NCI-H2196 treated with DMSO at 0.1 percent for 48 hours (cell line): ENCODE measurements around the gene SAP25.
A peak's percentile ranks its signal among the peaks of the same experiment; 100 is the strongest.

Experiments used
- DNase-seq: peaks from one replicate; lab custom pipeline; 2025; ENCODE audit not compliant: unreplicated experiment; lab: John Stamatoyannopoulos, UW

The SAP25 gene

DNA sequence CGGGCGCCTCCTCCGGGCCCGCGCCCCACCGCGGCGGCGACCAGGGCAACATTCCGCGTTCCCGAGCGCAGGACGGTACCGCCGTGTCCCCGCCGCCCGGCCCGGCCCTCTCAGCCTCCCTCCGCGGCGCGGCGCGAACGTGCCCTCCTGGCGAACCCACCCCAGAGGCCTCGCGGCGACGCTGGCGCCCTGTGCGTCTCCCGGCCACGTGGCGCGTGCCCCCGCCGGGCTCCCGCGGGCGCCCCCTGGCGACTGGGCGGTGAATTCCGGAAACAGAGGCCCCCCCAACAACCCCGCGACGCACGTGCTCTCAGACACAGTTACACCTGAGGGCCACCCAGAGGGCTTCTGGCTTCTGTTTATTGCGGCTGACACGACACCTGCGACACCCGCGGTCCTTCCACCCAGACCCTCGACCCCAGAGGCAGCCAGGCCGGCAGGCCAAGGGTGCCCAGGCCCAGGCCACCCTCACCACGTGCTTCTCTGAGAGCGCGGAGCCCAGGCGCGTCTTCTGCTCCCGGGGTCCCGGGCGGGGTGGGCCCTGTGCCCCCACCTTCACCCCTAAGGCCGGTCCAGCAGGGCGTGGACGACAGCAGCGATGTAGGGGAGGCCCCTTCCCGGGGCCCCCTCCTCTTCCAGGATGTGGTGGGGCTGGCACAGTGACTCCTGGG is at the start of gene SAP25:
TSS of gene SAP25 (minus strand) at position 210 of the 671 bp plus-strand sequence. CDS start at position 52, 158 bp downstream.
- DNase-seq: no peak

DNA sequence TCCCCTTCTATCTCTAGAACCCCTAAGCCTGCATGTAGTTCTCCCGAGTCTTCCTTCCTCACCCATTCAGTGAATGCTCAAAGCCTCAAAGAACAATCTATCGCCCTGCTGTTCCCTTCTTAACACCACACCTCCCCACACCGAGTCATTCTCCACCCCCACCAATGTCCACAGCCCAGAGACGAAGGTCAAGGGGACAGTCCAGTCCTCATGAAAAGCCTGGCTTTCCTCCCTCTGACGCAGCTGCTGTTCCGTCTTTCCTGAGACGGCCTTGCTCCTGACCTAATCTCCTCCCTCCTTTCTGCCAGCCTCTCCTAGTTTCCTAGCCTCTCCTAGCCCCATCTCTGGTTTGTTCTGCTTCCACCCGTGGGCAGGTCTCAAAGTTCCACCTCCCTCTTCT is 47.9 kb upstream of the SAP25 start:
- DNase-seq: no peak

DNA sequence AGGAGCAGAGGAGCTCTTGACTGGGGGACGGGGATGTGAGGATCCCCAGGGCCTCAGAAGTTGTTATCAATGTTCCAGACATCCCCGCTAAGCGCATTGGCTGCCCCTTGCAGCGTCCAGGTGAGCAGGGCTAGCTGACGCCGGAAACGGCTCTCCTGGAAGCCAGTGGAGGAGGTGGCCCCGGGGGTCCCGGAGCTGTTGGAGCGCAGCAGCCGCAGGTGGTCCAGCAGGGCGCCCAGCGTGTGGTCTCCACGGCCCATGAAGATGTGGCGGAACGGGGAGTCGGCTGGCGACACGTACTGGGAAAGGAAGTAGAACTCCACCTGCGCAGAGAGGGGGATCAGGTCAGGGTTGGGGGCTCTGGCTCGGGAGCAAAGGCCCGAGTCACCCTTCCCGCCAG is 47.1 kb upstream of the SAP25 start:
- no peak for DNase-seq

DNA sequence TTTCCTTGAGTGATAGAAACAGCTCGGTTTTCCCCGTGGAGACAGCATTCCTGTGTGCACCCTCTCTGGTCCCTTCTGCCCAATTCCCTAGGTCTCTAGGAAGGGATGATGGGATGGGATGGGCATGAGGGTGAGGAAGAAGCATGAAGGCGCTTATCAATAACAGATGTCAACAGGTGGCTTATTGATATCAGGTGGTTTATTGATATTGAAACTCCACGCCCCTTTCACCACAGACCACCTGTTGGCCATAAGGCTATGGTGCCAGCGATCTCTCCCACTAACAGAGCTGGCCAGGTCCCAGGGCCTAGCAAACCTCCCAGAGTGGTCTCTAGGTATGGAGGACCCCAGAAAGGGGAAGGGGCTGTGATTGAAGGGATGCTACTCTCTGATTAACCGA is 46.5 kb upstream of the SAP25 start:
- no peak for DNase-seq

DNA sequence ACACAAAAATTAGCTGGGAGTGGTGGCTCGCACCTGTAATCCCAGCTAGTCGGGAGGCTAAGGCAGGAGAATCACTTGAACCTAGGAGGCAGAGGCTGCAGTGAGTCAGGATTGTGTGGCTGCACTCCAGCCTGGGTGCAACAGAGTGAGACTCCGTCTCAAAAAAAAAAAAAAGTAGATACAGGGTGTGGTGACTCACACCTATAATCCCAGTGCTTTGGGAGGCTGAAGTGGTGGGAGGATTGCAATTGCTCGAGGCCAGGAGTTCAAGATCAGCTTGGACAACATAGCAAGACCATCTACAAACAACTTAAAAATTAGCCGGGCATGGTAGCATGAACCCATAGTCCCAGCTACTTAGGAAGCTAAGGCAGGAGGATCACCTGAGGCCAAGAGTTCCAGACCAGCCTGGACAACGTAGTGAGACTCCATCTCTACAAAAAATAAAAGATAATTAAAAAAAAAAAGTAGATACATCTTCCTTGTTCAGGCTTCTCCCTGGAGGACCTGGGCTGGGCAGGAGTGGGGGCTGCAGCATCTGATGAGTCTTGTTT is 40.7 kb upstream of the SAP25 start:
- DNase-seq: no peak

DNA sequence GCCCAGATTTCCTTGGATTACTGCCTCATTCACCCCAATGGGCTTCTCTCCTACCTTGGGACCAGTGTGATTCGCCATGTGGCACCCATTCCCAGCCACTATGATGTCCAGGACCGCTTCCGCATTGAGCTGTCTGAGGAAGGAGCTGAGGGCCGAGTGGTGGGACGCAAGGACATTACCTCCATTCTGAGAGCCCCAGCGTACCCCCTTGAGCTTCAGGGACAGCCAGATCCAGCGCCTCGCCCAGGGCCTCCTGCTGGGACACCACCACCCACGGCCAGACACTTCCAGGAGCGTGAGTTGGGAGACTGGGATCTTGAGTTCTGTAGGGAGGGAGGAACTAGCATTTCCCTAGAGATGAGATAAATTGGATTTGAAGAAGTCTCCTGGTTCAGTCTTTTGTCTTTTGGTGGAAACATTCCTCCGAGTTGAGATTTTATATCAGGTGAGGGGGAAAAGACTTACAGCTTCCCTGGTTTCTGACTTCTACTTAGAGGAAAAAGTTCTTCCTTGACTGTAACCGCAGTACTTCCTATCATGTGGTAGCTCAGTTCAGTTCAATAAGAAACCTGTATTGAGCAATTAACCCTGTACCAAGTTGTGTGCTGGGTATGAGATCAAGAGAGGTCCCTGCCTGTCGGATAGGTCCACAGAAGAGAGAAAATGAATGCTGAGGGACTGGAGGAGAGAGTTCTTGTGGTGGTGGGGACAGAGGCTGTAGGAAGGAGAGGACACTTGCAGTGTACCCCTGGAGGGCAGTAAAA is 39.9 kb upstream of the SAP25 start:
- DNase-seq: no peak

DNA sequence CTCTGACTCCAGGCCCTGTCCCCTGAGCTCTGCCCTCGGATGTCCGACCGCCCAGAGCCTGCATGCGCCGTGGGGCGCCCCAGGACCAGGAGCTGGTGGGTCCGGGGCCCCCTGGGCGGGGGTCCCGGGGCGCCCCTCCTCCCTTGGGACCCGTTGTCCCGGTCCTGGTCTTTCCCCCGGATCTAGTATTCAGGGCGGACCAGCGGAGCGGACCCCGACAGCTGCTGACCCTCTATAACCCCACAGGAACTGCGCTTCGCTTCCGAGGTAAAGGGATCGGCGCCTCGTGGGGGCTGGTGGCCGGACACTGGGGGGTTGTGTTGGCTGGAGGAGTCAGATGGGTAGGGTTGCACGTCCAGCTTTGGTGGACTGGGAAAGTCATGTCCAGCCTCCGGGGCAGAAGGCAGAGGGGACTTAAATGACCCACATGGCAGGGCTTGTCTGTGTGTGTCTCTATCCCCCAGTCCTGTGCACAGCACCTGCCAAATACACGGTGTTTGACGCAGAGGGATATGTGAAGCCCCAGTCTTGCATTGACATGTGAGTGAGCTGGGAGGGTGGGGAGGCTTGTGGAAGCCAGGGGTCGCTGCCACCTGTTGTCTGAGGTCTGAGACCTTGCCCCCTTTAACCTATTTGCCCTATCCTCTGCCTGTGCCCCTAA is 39.2 kb upstream of the SAP25 start:
- no peak for DNase-seq

DNA sequence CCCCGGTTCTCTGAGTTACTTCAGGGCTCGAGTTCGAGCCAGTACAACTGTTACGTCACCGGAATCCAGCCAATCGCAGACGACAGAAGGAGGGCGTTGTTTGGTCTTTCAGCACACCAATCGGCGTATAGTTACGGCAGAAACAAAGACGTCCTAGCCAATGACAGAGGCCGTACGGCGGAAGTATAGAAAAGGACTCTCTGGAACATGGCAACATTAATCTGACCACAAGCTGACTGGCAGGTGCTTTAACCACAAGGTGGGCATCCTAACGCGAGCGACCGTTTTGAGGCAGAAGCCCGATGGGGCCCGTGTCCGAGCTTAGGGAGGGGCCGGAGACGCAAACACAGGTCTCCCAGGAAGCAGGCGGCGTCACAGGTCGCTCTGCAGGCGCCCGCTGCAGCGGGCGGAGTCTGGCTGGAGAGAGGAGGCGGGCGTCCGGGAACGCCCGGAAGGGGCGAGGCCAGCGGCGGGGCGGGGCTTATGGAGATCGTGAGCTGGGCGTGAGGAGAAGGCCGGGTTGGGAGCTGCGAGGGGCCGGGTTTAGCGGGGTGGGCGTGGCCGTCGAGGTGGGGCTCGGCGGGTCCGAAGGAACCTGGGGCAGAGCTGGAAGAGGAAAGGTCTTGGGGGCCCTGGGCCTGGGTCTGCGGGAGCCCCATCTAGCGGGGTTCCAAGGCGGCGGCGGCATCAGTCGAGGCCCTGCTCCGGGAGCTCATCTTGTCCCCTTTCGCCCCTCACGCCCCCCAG is 38.5 kb upstream of the SAP25 start, which contains the start of gene MOSPD3:
TSS of gene MOSPD3 (plus strand) at position 558 of the 747 bp plus-strand sequence. CDS start 252 bp downstream, outside the sequence.
- DNase-seq: peak; percentile 98

DNA sequence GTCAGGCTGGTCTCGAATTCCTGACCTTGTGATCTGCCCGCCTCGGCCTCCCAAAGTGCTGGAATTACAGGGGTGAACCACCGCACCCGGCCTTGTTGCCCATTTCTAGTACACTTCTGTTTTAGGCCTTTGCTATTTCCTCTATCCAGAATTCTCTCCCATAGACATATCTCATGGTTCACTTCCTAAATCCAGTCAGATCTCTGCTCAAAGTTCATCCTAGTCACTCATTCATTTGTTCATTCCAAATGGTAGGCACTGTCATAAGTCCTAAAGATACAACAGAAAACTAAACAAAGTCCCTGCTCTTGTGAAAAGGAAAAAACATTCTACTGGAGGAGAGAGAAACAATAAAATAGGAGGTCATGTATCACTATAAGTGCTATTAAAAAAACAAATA is 36.3 kb upstream of the SAP25 start:
- DNase-seq: no peak

DNA sequence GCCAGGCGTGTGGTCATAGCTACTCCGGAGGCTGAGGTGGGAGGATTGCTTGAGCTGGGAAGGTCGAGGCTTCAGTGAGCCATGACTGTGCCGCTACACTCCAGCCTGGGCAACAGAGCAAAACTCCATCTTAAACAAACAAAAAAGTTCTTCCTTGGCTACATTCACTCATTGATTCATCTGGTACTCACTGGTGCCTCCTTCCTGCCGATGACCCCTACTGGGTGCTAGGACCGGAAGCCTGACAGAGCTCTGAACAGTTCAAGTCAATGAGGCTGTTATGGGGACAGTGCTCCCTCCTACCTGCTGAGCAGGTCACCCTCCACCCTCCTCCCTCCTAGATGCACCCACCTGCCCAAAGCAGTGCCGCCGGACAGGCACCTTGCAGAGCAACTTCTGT is 33.4 kb upstream of the SAP25 start:
- DNase-seq: no peak

DNA sequence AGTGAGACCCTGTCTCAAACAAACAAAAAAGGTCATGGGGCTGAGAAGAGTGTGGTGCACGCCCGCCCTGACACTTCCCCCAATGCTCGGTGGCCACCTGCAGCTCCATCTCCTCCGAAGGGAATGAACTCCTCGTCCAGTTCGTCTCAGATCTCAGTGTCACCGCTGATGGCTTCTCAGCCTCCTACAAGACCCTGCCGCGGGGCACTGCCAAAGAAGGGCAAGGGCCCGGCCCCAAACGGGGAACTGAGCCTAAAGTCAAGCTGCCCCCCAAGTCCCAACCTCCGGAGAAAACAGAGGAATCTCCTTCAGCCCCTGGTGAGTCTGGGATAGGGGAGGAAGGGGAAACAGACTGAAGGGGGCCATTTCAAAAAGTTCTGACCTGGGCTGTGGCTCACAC is 32.6 kb upstream of the SAP25 start:
- DNase-seq: no peak

DNA sequence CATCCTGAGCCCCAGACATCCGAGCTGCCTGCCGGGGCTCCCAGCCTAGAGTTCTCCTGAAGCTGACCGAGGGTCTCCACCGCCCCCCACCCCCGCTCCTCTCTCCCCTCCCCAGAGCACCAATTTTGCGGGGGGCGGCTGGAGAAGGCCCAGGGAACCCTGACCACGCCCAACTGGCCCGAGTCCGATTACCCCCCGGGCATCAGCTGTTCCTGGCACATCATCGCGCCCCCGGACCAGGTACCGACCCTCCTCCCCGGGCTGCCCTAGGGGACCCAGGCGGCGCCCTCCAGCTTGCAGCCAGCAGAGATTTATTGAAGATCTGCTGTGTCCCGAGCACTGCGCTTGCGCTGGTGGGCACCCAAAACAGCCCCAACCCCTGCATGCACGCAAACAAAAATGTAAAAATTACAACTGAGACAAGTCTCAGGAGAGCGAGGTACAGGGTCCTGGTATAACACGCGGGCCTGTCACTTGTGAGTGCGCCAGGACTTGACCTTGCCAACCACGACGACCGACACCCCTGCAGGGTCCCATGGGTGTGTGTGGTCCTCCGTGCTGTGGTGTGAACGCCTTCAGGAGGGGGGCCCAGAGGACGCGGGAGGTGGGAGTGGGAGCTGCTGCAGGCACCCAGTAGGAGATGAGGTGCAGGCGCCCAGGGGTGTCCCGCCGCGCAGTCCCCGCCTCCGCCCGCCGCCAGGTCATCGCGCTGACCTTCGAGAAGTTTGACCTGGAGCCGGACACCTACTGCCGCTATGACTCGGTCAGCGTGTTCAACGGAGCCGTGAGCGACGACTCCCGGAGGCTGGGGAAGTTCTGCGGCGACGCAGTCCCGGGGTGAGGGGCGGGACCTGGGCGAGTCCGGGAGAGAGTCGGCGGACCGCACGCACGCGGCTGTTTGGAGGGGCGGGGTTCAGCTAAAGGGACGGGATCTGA is 31.5 kb upstream of the SAP25 start:
- DNase-seq: no peak

DNA sequence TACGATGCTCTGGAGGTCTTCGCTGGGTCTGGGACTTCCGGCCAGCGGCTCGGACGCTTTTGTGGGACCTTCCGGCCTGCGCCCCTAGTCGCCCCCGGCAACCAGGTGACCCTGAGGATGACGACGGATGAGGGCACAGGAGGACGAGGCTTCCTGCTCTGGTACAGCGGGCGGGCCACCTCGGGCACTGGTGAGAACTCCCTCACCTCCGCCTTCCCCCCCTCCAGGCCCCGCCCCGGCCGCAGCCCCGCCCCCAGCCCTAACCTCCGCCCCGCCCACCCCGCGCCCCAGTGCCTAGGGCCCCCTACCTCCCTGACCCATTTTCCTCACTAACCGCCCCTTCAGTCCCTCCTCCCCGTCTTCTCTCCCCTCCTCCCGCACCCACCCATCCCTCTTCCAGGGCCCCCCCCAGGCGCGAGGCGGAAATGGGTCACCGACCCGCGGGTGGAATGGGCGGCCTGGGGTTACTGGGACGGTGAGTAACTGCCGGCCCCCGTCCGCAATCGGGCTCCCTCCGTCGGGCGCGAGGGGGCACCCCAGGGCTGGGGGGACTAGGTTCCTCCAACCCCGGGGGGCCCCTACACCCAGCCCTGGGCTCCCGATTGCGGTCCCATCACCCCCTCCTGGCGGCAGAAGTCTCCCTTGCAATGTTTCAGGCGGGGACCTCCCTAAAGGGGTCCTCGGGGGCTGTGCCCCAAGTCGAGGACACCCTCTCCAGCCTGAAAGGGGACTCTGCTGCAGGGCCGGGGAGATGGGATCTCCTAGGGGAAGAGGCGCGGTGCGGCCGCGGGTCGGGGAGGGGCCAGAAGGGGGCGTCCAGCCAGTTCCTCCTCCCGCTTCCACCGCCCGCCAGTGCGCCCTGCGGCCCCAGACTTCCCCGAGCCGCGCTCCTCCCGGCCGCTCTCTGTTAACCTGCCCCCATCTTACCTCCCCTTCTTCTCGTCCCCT is 30.6 kb upstream of the SAP25 start:
- peak; percentile 61 for DNase-seq

DNA sequence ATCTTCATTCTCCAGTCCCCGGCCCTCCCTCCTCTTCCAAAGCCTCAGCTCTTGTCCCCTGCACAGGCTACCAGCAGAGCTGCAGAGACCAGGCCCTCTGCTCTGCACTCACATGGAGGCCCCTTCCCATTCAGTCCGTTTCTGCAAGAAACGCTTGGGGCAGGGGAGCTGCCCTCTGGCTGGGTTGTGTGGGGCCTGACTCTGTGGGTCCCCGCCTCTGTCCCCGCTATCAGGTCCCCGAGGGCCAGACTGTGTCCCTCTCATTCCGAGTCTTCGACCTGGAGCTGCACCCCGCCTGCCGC is 30.0 kb upstream of the SAP25 start:
- no peak for DNase-seq

DNA sequence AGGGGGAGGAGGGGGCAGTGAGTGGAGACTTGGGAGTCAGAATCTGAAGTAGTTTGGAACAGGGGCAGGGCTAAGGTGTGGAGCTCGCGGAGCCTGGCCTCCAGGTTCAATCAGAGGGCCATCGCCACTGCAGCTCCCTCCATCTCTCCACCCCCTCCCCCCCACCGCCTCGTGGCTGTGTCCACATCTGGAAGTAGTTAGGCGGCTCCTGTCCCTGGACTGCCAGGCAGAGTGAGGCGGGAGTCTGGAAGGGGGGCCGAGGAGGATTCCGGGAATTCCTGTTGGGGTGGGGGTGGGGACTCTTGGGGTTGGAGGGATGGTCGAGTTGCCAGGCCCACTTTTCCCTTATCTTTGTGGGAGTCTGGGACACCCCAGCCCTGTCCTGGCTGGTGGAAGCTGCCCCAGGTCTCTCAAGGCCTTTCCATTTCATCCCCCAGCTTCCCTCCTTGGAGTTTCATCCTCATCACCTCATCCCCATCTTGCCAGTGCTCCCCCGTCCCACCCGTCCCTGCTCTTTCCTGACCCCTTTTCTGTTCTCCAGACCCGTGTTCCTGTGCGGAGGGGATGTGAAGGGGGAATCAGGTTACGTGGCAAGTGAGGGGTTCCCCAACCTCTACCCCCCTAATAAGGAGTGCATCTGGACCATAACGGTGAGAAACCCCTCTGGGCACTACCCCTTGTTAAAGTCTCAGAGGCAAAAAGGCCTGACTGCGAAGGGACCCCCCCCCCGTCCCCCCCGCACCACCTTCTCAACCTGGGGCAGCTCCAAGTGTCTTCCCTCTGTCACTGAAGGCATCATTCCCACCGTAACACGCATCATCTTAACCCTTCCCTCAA is 29.4 kb upstream of the SAP25 start:
- DNase-seq: no peak

DNA sequence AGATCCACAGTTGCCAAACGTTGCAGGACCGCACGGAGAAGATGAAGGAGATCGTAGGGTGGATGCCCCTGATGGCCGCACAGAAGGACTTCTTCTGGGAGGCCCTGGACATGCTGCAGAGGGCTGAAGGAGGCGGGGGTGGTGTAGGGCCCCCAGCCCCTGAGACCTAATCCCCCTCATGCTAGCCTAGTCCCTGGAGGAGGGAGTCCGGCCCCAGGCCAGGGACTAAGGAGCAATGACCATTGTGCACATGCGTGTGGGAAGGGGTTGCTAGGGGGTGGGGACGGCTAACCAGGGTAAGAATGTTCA is 27.0 kb upstream of the SAP25 start:
- no peak for DNase-seq

DNA sequence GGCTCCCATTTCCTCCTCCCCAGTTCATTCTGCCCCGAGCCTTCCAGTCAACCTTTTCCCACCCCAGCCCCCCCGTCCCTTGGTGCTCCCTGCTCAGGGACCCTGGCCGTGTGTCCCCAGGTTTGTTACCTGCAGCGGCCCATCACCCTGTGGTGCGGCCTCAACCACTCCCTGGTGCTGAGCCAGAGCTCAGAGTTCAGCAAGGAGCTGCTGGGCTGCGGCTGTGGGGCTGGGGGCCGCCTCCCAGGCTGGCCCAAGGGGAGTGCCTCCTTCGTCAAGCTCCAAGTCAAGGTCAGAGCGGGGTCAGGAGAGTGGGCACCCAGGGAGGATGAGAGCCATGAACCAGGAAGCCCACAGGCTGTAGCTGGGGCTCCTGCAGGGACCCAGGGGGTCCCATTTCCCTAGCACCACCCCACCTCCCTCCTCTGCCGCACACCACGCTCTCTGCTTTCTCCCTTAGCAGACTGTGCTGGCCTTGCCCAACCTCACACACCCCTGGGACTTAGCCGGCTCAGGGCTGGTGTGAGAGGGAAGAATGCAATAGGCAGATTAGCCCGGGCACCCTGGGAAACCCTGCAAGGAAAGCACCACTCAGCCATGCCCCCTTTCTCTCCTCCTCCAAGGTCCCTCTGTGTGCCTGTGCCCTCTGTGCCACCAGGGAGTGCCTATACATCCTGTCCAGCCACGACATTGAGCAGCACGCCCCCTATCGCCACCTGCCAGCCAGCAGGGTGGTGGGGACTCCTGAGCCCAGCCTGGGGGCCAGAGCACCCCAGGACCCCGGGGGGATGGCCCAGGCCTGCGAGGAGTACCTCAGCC is 26.4 kb upstream of the SAP25 start:
- DNase-seq: no peak
